ENCODE measurements around the gene MRAP.

Gene MRAP

GRCh38 chr21:32346951-32347350 is 48.3 kb downstream of the MRAP start:
- no peak for DNase-seq (ENCODE audit: low read depth)
- no peak overlapping the region for H3K4me3 ChIP-seq (ENCODE audit: low read depth, low read length)
- TF ChIP-seq, protein P1, sequence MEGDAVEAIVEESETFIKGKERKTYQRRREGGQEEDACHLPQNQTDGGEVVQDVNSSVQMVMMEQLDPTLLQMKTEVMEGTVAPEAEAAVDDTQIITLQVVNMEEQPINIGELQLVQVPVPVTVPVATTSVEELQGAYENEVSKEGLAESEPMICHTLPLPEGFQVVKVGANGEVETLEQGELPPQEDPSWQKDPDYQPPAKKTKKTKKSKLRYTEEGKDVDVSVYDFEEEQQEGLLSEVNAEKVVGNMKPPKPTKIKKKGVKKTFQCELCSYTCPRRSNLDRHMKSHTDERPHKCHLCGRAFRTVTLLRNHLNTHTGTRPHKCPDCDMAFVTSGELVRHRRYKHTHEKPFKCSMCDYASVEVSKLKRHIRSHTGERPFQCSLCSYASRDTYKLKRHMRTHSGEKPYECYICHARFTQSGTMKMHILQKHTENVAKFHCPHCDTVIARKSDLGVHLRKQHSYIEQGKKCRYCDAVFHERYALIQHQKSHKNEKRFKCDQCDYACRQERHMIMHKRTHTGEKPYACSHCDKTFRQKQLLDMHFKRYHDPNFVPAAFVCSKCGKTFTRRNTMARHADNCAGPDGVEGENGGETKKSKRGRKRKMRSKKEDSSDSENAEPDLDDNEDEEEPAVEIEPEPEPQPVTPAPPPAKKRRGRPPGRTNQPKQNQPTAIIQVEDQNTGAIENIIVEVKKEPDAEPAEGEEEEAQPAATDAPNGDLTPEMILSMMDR (IDR thresholded peaks at IDR 0.05; ENCODE audit: insufficient read depth, low read depth, low read length, missing control alignments), result no peak

DNA sequence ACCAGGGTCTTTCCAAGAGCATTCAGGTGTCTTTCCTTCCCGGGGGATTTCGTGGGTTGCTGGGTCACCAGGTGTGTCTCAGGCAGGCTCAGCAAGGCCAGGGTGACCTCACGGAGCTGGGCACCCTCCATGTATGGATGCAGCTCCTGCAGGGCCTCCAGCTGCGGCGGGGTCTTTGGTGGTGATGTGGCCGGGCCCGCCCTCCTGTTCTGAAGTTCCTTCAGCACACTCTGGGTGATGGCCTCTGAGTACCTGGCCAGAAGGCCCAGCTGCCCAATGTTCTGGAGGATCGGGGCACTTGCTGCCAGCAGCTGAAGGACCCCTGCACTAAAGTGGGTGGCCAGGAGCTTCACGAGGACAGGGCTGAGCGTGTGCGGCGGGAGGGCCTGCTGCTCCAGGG is 48.7 kb downstream of the MRAP start:
- DNase-seq (ENCODE audit: low read depth), result no peak
- H3K4me3 ChIP-seq (ENCODE audit: low read depth, low read length), result no peak overlapping the region
- TF ChIP-seq, protein P1 (IDR thresholded peaks at IDR 0.05; ENCODE audit: insufficient read depth, low read depth, low read length, missing control alignments), result no peak

GRCh38 chr21:32347977-32348376 is 49.3 kb downstream of the MRAP start:
- no peak for DNase-seq (ENCODE audit: low read depth)
- TF ChIP-seq, protein P1 (IDR thresholded peaks at IDR 0.05; ENCODE audit: insufficient read depth, low read depth, low read length, missing control alignments), result no peak
- H3K4me3 ChIP-seq (ENCODE audit: low read depth, low read length), result no peak overlapping the region

DNA sequence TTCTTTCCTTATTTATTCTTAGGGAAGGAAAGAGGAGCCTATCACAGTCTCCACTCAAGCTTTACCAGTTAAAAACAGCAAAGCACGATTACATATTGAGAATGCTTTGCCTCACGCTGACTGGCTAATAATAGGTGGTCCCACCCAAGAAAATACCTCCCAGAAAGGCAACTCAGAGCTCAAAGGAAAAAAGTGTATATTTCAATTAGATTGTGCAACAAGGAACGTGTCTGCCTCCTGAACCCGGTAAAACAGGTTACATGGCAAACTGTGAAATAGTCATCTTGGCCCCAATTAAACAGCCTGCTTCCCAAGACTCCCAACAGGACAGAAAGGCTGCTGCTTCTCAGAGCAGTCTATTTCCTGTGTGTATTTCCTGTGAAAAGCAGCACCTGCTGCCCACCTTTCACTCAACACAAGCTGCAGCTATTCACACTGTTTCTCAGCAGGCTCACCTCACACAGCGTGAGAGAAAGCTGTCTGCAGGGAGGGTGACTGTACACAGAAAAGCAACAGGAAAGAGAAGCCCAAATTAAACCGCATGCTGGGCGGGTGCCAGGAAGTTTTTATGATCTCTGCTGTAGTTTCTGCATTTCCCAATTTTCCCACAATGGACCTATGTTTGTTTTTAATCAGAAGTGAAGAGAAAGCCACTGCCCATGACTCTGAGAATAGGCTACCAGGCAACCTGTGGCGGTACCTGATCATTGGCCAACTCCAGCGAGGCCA is 50.1 kb downstream of the MRAP start:
- no peak for DNase-seq (ENCODE audit: low read depth)
- H3K4me3 ChIP-seq (ENCODE audit: low read depth, low read length), result no peak overlapping the region
- TF ChIP-seq, protein P1 (IDR thresholded peaks at IDR 0.05; ENCODE audit: insufficient read depth, low read depth, low read length, missing control alignments), result no peak

DNA sequence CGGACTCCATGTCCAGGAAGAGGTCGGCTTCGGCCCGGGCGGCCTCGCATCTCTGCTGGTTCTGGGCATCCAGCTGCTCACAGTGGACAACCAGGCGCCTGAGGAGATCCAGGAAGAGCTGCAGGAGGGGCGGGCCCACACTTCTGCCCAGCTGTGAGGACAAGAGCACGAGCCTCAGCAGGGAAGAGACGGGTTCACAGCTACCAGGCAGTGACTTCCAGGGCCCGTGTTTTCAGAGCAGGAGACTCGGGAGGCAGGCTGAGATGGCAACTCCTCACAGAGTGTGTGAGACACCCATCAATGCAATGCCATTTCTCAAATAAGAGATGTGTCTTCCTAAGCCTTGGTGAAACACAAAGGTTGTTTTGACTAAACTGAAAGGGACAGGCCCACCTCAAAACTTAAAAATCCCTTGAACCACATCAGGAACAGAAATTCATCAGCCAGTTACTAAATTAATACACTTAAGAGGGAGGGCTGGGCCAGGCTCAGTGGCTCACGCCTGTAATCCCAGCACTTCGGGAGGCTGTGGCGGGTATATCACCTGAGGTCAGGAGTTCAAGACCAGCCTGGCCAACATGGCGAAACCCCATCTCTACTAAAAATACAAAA is 50.8 kb downstream of the MRAP start:
- DNase-seq (ENCODE audit: low read depth), result no peak
- H3K4me3 ChIP-seq (ENCODE audit: low read depth, low read length), result no peak overlapping the region
- TF ChIP-seq, protein P1 (IDR thresholded peaks at IDR 0.05; ENCODE audit: insufficient read depth, low read depth, low read length, missing control alignments), result no peak

- H3K4me3 ChIP-seq (ENCODE audit: low read depth, low read length), result no peak overlapping the region
- TF ChIP-seq, protein P1 (IDR thresholded peaks at IDR 0.05; ENCODE audit: insufficient read depth, low read depth, low read length, missing control alignments), result no peak
- DNase-seq (ENCODE audit: low read depth), result no peak
Observed at GRCh38 chr21:32350211-32350980, 51.7 kb downstream of the MRAP start.
